Measurements from ENCODE around the gene PRH2. TPM values are rescaled to one million over a fixed set of nuclear protein-coding genes. Genes with fewer than 3 reads are reported as not detected.

PRH2 gene
- total RNA-seq, 1 donor from 2014 or later: not detected

DNA sequence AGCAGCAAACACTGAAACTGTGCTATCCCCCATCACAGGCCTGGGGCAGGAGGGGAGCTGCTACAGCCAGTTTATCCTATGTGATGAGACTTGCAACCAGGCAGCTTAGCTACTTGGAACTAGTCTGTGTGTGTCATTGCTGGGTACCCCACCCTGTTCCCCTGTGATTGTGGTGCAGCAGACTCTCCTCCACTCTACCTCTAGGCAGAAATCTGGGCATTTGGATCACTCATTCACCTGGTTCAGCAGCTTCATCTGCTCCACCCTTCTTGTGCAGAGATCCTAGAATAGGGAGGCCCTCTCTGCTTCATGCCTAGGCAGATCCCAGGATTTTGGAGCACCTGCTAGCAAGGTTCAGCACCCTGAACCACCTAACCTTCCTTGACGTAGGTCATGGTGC lies 28.5 kb upstream of the PRH2 start:
- no peak overlapping the region for H3K27ac Mint-ChIP-seq
- DNase-seq (ENCODE audit: low spot score, unreplicated experiment): no peak
- peaks cover 40% of the 10 kb centered on the region for H3K36me3 Mint-ChIP-seq (ENCODE audit: insufficient read depth)
- no peaks in the 10 kb centered on the region for H3K27me3 Mint-ChIP-seq
- H3K4me3 Mint-ChIP-seq (ENCODE audit: low read depth): no peak overlapping the region
- TF ChIP-seq CTCF (IDR thresholded peaks at IDR 0.05; ENCODE audit: unreplicated experiment): no peak
- peaks cover 2% of the 10 kb centered on the region for H3K4me1 Mint-ChIP-seq (ENCODE audit: low read depth)
- H3K9me3 Mint-ChIP-seq (ENCODE audit: low read depth): peaks cover 42% of the 10 kb centered on the region

DNA sequence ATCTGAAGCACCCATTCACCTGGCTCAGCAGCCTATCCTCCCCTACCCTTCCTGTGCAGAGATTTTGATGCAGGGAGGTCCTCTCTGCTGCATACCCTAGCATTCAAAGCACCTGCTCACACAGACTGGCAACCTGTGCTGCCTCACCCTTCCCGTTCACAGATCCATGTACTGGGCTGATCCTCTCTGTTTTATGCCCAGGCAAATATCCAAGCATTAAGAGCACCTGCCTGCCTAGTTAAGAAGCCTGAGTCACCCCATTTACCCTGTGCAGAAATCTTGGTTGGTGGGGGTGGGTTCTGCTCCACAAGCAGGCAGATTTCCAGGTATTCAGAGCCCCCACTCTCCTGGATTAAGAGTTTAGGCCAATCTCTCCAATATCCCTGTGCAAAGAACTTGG lies 28.1 kb upstream of the PRH2 start:
- H3K27ac Mint-ChIP-seq: peak overlapping the region; percentile 47
- no peaks in the 10 kb centered on the region for H3K27me3 Mint-ChIP-seq
- DNase-seq (ENCODE audit: low spot score, unreplicated experiment): no peak
- peaks cover 43% of the 10 kb centered on the region for H3K36me3 Mint-ChIP-seq (ENCODE audit: insufficient read depth)
- H3K4me1 Mint-ChIP-seq (ENCODE audit: low read depth): peaks cover 2% of the 10 kb centered on the region
- peaks cover 42% of the 10 kb centered on the region for H3K9me3 Mint-ChIP-seq (ENCODE audit: low read depth)
- no peak overlapping the region for H3K4me3 Mint-ChIP-seq (ENCODE audit: low read depth)
- no peak for TF ChIP-seq CTCF (IDR thresholded peaks at IDR 0.05; ENCODE audit: unreplicated experiment)

DNA sequence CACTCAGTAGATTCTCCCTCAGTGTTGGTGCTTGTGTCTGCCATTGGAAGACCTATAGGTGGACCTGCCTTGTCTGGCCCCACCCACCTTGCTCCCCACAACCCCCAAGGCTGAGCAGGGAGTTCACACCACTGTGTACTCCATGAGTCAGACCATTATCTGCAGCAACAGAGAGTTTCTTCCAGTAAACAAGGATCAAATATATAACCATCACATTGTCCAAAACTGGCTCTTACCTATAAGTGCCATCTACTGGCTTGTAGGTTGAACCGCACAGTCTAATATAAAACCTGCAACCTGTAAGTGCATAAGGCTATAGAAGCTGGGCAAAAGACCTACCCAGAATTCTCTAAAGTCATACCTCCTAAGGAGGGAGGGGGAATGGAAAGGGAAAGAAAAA lies 27.6 kb upstream of the PRH2 start:
- peaks cover 42% of the 10 kb centered on the region for H3K9me3 Mint-ChIP-seq (ENCODE audit: low read depth)
- no peaks in the 10 kb centered on the region for H3K27me3 Mint-ChIP-seq
- peaks cover 43% of the 10 kb centered on the region for H3K36me3 Mint-ChIP-seq (ENCODE audit: insufficient read depth)
- DNase-seq (ENCODE audit: low spot score, unreplicated experiment): no peak
- H3K4me3 Mint-ChIP-seq (ENCODE audit: low read depth): no peak overlapping the region
- H3K27ac Mint-ChIP-seq: no peak overlapping the region
- peaks cover 2% of the 10 kb centered on the region for H3K4me1 Mint-ChIP-seq (ENCODE audit: low read depth)
- peak; percentile 23 for TF ChIP-seq CTCF (IDR thresholded peaks at IDR 0.05; ENCODE audit: unreplicated experiment)

DNA sequence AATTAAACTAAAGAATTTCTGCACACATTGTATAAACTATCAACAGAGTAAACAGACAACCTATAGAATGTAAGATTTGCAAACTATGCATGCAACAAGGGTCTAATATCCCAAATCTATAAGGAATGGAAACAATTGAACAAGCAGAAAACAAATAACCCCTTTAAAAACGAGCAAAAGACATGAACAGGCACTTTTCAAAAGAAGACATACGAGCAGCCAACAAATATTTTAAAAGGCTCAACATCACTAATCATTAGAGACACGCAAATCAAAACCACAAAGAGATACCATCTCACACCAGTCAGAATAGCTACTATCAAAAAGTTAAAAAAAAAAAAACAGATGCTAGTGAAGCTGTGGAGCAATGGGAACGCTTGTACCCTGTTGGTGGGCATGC lies 24.4 kb upstream of the PRH2 start:
- peaks cover 30% of the 10 kb centered on the region for H3K9me3 Mint-ChIP-seq (ENCODE audit: low read depth)
- no peaks in the 10 kb centered on the region for H3K4me1 Mint-ChIP-seq (ENCODE audit: low read depth)
- H3K27me3 Mint-ChIP-seq: no peaks in the 10 kb centered on the region
- no peak overlapping the region for H3K27ac Mint-ChIP-seq
- no peak for DNase-seq (ENCODE audit: low spot score, unreplicated experiment)
- H3K36me3 Mint-ChIP-seq (ENCODE audit: insufficient read depth): peaks cover 35% of the 10 kb centered on the region
- TF ChIP-seq CTCF (IDR thresholded peaks at IDR 0.05; ENCODE audit: unreplicated experiment): no peak
- H3K4me3 Mint-ChIP-seq (ENCODE audit: low read depth): no peak overlapping the region

- H3K27me3 Mint-ChIP-seq: no peaks in the 10 kb centered on the region
- DNase-seq (ENCODE audit: low spot score, unreplicated experiment): no peak
- peaks cover 13% of the 10 kb centered on the region for H3K36me3 Mint-ChIP-seq (ENCODE audit: insufficient read depth)
- no peak for TF ChIP-seq CTCF (IDR thresholded peaks at IDR 0.05; ENCODE audit: unreplicated experiment)
- H3K4me1 Mint-ChIP-seq (ENCODE audit: low read depth): no peaks in the 10 kb centered on the region
- H3K4me3 Mint-ChIP-seq (ENCODE audit: low read depth): no peak within 1 kb of the TSS
- H3K9me3 Mint-ChIP-seq (ENCODE audit: low read depth): peaks cover 8% of the 10 kb centered on the region
- no peak within 1 kb of the TSS for H3K27ac Mint-ChIP-seq
Observed at GRCh38 chr12:10909462-10909861, 19.6 kb upstream of the PRH2 start, which contains the start of gene TAS2R13. Gene TAS2R13 (minus strand): TSS chr12:10909562. CDS start chr12:10909298, 264 bp downstream.

Measured in progenitor cell of endocrine pancreas (in vitro differentiated cells).